ENCODE results near the gene LASP1.

LASP1 gene

DNA sequence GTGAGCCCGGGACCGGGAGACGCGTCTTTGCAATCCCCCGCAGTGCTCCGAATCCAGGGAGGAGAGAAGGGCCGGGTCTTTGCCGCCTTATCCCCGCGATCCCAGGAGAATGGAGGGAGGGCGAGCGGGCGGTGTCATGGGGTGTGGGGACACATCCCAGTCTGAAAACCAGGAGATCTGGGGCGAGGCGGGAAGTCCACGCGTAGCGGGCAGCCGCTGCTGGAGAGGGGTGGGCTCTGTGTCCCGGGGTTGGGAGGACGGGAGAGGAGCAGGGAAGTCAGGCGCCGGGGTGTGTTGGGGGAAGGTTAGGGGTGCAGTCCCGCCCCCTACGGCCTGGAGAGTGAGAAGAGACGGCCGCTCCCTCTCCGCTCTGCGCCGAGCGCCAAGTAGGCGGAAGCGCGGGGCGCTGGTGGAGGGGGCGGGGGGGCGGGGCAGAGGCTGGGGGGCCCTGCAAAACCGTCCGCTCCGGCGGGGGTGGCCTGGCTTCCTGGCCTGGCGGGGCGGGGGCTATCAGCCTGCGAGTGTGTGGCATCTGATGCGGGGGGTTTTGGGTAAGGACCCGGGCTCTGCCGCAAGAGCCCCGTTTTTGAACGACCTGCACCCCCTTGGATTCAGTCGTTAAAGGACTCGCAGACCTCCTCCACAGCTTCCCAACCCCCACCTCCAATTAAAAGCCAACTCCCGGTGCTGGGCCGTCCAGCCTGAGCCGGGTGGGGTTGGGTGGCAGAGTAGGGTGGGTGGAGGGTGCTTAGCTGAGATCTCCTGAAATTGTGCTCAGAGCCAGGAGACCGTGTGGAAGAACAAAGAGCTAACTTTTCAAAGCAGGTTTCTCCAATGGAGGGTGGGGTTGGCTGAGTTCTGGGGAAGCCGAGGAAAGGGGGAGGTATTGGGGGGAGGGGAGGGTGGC is 654 bp downstream of the LASP1 start:
- H3K9me3 ChIP-seq (ENCODE audit: control insufficient read depth, insufficient read depth, low read length), result no peaks in the 10 kb centered on the region
- peak overlapping the region; percentile 95 for H3K4me3 ChIP-seq (ENCODE audit: low read length)
- peaks cover 6% of the 10 kb centered on the region for H4K20me1 ChIP-seq (ENCODE audit: control insufficient read depth, insufficient read depth, low read depth, low read length)
- peak overlapping the region; percentile 86 for H3K4me2 ChIP-seq (ENCODE audit: low read length)
- TF ChIP-seq, protein P1, sequence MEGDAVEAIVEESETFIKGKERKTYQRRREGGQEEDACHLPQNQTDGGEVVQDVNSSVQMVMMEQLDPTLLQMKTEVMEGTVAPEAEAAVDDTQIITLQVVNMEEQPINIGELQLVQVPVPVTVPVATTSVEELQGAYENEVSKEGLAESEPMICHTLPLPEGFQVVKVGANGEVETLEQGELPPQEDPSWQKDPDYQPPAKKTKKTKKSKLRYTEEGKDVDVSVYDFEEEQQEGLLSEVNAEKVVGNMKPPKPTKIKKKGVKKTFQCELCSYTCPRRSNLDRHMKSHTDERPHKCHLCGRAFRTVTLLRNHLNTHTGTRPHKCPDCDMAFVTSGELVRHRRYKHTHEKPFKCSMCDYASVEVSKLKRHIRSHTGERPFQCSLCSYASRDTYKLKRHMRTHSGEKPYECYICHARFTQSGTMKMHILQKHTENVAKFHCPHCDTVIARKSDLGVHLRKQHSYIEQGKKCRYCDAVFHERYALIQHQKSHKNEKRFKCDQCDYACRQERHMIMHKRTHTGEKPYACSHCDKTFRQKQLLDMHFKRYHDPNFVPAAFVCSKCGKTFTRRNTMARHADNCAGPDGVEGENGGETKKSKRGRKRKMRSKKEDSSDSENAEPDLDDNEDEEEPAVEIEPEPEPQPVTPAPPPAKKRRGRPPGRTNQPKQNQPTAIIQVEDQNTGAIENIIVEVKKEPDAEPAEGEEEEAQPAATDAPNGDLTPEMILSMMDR (IDR thresholded peaks at IDR 0.05; ENCODE audit: low read depth, low read length, poor library complexity, severe bottlenecking), result no peak
- TF ChIP-seq EZH2phosphoT487 (IDR thresholded peaks at IDR 0.05; ENCODE audit: borderline replicate concordance, low read length), result no peak
- peak overlapping the region; percentile 89 for H3K27ac ChIP-seq (ENCODE audit: low read depth, low read length)
- H3K9me2 ChIP-seq (replicated peaks; ENCODE audit: control insufficient read depth, low read length), result no peaks in the 10 kb centered on the region
- H3K36me3 ChIP-seq (ENCODE audit: control insufficient read depth, low read length), result peaks cover 24% of the 10 kb centered on the region
- H3K4me1 ChIP-seq (ENCODE audit: control insufficient read depth, low read length), result peaks cover 49% of the 10 kb centered on the region
- peaks cover 26% of the 10 kb centered on the region for H3F3A ChIP-seq (ENCODE audit: control insufficient read depth, insufficient read depth)
- peaks cover 55% of the 10 kb centered on the region for H3K79me2 ChIP-seq (ENCODE audit: control insufficient read depth, low read length)
- H3K27me3 ChIP-seq (ENCODE audit: control insufficient read depth, low read length), result no peaks in the 10 kb centered on the region

DNA sequence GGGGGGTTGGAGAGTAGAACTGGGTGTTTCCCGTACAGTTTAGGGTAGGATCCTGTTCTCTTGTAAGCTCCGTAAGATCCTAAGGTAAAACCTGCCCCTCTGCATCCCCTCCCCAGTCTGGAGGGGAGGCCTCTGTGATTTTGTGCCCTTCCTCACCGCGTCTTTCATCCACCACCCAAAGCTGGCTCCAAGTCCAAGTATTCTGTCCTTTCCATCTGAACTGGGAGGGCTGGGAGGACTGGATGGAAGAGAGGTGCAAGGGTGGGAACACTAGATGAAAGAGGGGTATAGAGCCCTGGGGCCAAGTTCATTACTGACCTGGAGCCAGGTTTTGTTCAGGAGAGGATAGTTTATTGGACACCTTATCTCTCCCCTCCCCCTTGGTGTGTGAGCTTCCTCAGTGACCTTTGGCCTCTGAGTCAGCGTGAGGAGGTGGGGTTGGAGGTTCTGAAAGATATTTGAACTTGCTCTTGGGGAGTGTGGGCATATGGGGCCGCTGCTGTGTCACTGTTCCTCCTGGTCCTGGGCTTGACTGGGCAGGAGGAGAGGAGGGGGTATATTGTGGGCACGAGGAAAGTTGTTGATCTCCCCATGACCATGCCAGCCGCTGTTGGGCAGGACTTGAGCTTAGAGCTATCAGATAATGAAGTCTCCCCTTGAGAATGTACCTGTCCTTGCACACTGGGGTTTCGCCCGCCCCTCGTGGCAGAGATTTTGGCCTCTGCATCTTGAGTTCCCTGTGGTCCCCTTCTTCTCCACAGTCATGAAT is 1.6 kb downstream of the LASP1 start:
- no peaks in the 10 kb centered on the region for H3K27me3 ChIP-seq (ENCODE audit: control insufficient read depth, low read length)
- H3K4me3 ChIP-seq (ENCODE audit: low read length), result peak overlapping the region; percentile 95
- H3K4me1 ChIP-seq (ENCODE audit: control insufficient read depth, low read length), result peaks cover 53% of the 10 kb centered on the region
- H3K9me3 ChIP-seq (ENCODE audit: control insufficient read depth, insufficient read depth, low read length), result no peaks in the 10 kb centered on the region
- H3K79me2 ChIP-seq (ENCODE audit: control insufficient read depth, low read length), result peaks cover 62% of the 10 kb centered on the region
- H3F3A ChIP-seq (ENCODE audit: control insufficient read depth, insufficient read depth), result peaks cover 22% of the 10 kb centered on the region
- H3K4me2 ChIP-seq (ENCODE audit: low read length), result peak overlapping the region; percentile 86
- peak overlapping the region; percentile 63 for H3K27ac ChIP-seq (ENCODE audit: low read depth, low read length)
- TF ChIP-seq, protein P1 (IDR thresholded peaks at IDR 0.05; ENCODE audit: low read depth, low read length, poor library complexity, severe bottlenecking), result no peak
- no peak for TF ChIP-seq EZH2phosphoT487 (IDR thresholded peaks at IDR 0.05; ENCODE audit: borderline replicate concordance, low read length)
- H3K36me3 ChIP-seq (ENCODE audit: control insufficient read depth, low read length), result peaks cover 24% of the 10 kb centered on the region
- peaks cover 6% of the 10 kb centered on the region for H4K20me1 ChIP-seq (ENCODE audit: control insufficient read depth, insufficient read depth, low read depth, low read length)
- H3K9me2 ChIP-seq (replicated peaks; ENCODE audit: control insufficient read depth, low read length), result no peaks in the 10 kb centered on the region

DNA sequence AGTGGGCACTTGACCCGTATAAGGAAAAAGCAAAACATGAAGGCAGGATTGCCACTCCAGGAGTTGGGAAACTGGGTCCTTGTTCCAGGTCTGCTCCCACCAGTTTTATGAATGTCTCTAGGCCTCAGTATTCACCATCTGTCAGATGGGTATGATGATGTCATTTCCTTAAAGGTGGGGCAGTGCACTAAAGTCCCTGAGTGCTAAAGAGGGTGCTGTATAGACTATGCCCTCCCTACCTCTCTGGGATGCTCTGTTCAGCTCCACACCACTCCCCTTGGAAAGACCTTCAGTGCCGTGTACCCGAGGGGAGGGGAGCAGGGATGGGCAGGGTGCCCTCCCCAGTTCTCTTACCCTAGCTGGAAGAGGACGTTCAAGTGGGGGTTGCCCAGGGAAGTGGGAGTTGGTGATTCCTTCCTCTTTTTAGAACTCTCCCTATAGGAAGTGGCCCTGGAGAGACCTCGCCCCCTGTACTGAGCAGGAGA is 2.2 kb downstream of the LASP1 start:
- Histone ChIP-seq H3K27ac (ENCODE audit: low read depth, low read length) (peak overlapping the region; percentile 1), H3F3A (ENCODE audit: control insufficient read depth, insufficient read depth) (peaks cover 22% of the 10 kb centered on the region), H3K79me2 (ENCODE audit: control insufficient read depth, low read length) (peaks cover 68% of the 10 kb centered on the region), H3K9me2 (replicated peaks; ENCODE audit: control insufficient read depth, low read length) (no peaks in the 10 kb centered on the region), H3K4me1 (ENCODE audit: control insufficient read depth, low read length) (peaks cover 56% of the 10 kb centered on the region), H3K27me3 (ENCODE audit: control insufficient read depth, low read length) (no peaks in the 10 kb centered on the region), H3K36me3 (ENCODE audit: control insufficient read depth, low read length) (peaks cover 24% of the 10 kb centered on the region), H3K4me2 (ENCODE audit: low read length) (peak overlapping the region; percentile 86), H4K20me1 (ENCODE audit: control insufficient read depth, insufficient read depth, low read depth, low read length) (peaks cover 6% of the 10 kb centered on the region), H3K4me3 (ENCODE audit: low read length) (peak overlapping the region; percentile 95), H3K9me3 (ENCODE audit: control insufficient read depth, insufficient read depth, low read length) (no peaks in the 10 kb centered on the region)
- TF ChIP-seq, protein P1 (IDR thresholded peaks at IDR 0.05; ENCODE audit: low read depth, low read length, poor library complexity, severe bottlenecking), result no peak
- TF ChIP-seq EZH2phosphoT487 (IDR thresholded peaks at IDR 0.05; ENCODE audit: borderline replicate concordance, low read length), result no peak

All from DOHH2 (cell line).